H1 (cell line): ENCODE data around the gene C1orf115. TPM values are rescaled to one million over a fixed set of nuclear protein-coding genes. Genes with fewer than 3 reads are reported as not detected.

Experiments
- CTCF ChIA-PET: fragments of 300-600 bp; sonication (Branson Sonifier 250); formaldehyde crosslinking; loops from one replicate; lab custom pipeline; 2021; ENCODE audit not compliant: partially characterized antibody; lab: Charles Lee
- POLR2A ChIA-PET: fragments of 300-600 bp; sonication (Branson Sonifier 250); formaldehyde crosslinking; loops from one replicate; lab custom pipeline; 2021; ENCODE audit warnings: inconsistent platforms; ENCODE audit not compliant: partially characterized antibody; lab: Charles Lee
- DNase-seq, 2 experiments: peaks; one replicate each; pipeline versions ENCODE4 v3.0.0 to v3.0.0-alpha.2; 2010 to 2022; ENCODE audit warnings: low spot score in 2 of 2, low read depth in 1 of 2, mixed read lengths in 1 of 2
- FAIRE-seq: peaks from 2 replicates; lab custom pipeline; 2011; peaks lifted over from hg19 to GRCh38; lab: Jason Lieb, UNC
- H2AFZ ChIP-seq: 2 replicates; pipeline ENCODE4 v1.8.1; 2012; ENCODE audit warnings: low read length, inconsistent platforms
- H2AK5ac ChIP-seq: 2 replicates; pipeline ENCODE4 v1.6.1; 2013; ENCODE audit warnings: low read depth, low read length
- H2BK120ac ChIP-seq: replicated peaks from 2 replicates; pipeline ENCODE3; 2013; ENCODE audit warnings: low read depth, low read length, inconsistent platforms
- H2BK12ac ChIP-seq: 2 replicates; pipeline ENCODE4 v1.6.1; 2013; ENCODE audit warnings: low read depth, low read length
- H2BK15ac ChIP-seq: 2 replicates; pipeline ENCODE4 v1.6.1; 2013; ENCODE audit warnings: low read length
- H2BK20ac ChIP-seq: 2 replicates; pipeline ENCODE4 v1.6.1; 2013; ENCODE audit warnings: low read length
- H2BK5ac ChIP-seq: 2 replicates; pipeline ENCODE4 v1.6.1; 2013; ENCODE audit warnings: low read depth, low read length
- H3K14ac ChIP-seq: 2 replicates; pipeline ENCODE4 v1.6.1; 2013; ENCODE audit warnings: inconsistent platforms; ENCODE audit not compliant: insufficient read length
- H3K18ac ChIP-seq: 2 replicates; pipeline ENCODE4 v1.6.1; 2013; ENCODE audit warnings: low read length; ENCODE audit errors: extremely low read depth
- H3K23ac ChIP-seq: 2 replicates; pipeline ENCODE4 v1.6.1; 2013; ENCODE audit warnings: inconsistent platforms; ENCODE audit not compliant: insufficient read length
- H3K23me2 ChIP-seq: 2 replicates; pipeline ENCODE4 v1.6.1; 2013; ENCODE audit warnings: low read depth, low read length
- H3K27ac ChIP-seq: 2 replicates; pipeline ENCODE4 v1.6.1; 2011; ENCODE audit warnings: low read depth, low read length, inconsistent platforms
- H3K27me3 ChIP-seq, 4 experiments: replicated peaks in 1 of 4; 1 replicate in 1 of 4; 2 replicates in 3 of 4; pipeline versions ENCODE4 v1.6.1 to v1.8.1; 2011 to 2013; ENCODE audit warnings: low read length in 3 of 4, mild to moderate bottlenecking in 3 of 4, inconsistent platforms in 2 of 4, mixed read lengths in 2 of 4, moderate library complexity in 1 of 4; ENCODE audit not compliant: control insufficient read depth in 3 of 4, insufficient read depth in 3 of 4; ENCODE audit errors: extremely low read depth in 1 of 4
- H3K36me3 ChIP-seq, 4 experiments: 2 replicates each; pipeline versions ENCODE4 v1.6.1 to v1.8.1; 2011 to 2013; ENCODE audit warnings: mild to moderate bottlenecking in 4 of 4, low read length in 3 of 4, moderate library complexity in 2 of 4, control low read depth in 1 of 4, inconsistent platforms in 1 of 4; ENCODE audit not compliant: insufficient read depth in 4 of 4, control insufficient read depth in 2 of 4
- H3K4ac ChIP-seq: replicated peaks from 2 replicates; pipeline ENCODE3; 2013; ENCODE audit warnings: low read length, low read depth, mixed read lengths, inconsistent platforms; ENCODE audit not compliant: insufficient read length
- H3K4me1 ChIP-seq, 4 experiments: replicated peaks in 1 of 4; 1 replicate in 1 of 4; 2 replicates in 3 of 4; pipeline versions ENCODE4 v1.6.1 to v1.8.1; 2011 to 2013; ENCODE audit warnings: low read length in 3 of 4, inconsistent platforms in 2 of 4, mixed read lengths in 1 of 4; ENCODE audit not compliant: insufficient read depth in 4 of 4, control insufficient read depth in 3 of 4
- H3K4me2 ChIP-seq, 2 experiments: 2 replicates each; pipeline versions ENCODE4 v1.6.1 to v1.8.1; 2011 to 2013; ENCODE audit warnings: low read depth in 2 of 2, low read length in 2 of 2, control low read depth in 1 of 2, inconsistent platforms in 1 of 2, mild to moderate bottlenecking in 1 of 2; ENCODE audit not compliant: insufficient read depth in 1 of 2
- H3K4me3 ChIP-seq, 4 experiments: fragments of 200-600, 300-600 bp in 1 of 4; sonication (generic), shearing (Covaris generic), sonication (Bioruptor Twin) in 1 of 4; 2 replicates each; pipeline versions ENCODE4 v1.5.1 to v1.8.1; 2011 to 2016; ENCODE audit warnings: low read length in 4 of 4, low read depth in 3 of 4, control low read depth in 2 of 4, inconsistent platforms in 2 of 4, mild to moderate bottlenecking in 2 of 4, mixed read lengths in 1 of 4, moderate library complexity in 1 of 4; ENCODE audit not compliant: insufficient read depth in 2 of 4; ENCODE audit errors: extremely low read depth in 1 of 4
- H3K56ac ChIP-seq: replicated peaks from 2 replicates; pipeline ENCODE3; 2013; ENCODE audit warnings: low read depth, mild to moderate bottlenecking, mixed read lengths, low read length, inconsistent platforms; ENCODE audit not compliant: insufficient read length
- H3K79me1 ChIP-seq: 2 replicates; pipeline ENCODE4 v1.6.1; 2013; ENCODE audit warnings: low read depth, low read length, control low read depth
- H3K79me2 ChIP-seq, 2 experiments: 2 replicates each; pipeline versions ENCODE4 v1.6.1 to v1.8.1; 2012 to 2013; ENCODE audit warnings: low read length in 2 of 2, mild to moderate bottlenecking in 2 of 2, inconsistent platforms in 1 of 2; ENCODE audit not compliant: insufficient read depth in 2 of 2, control insufficient read depth in 1 of 2
- H3K9ac ChIP-seq, 4 experiments: replicated peaks in 1 of 4; 1 replicate in 1 of 4; 2 replicates in 3 of 4; pipeline versions ENCODE4 v1.6.1 to v1.8.1; 2011 to 2013; ENCODE audit warnings: low read depth in 3 of 4, low read length in 3 of 4, control low read depth in 2 of 4, mild to moderate bottlenecking in 2 of 4, moderate library complexity in 2 of 4, inconsistent platforms in 1 of 4; ENCODE audit errors: extremely low read depth in 1 of 4
- H3K9me3 ChIP-seq, 2 experiments: 2 replicates each; pipeline versions ENCODE4 v1.6.1 to v1.8.1; 2012 to 2013; ENCODE audit warnings: mild to moderate bottlenecking in 2 of 2, moderate library complexity in 2 of 2, control low read depth in 1 of 2, inconsistent platforms in 1 of 2, low read depth in 1 of 2, low read length in 1 of 2, mixed read lengths in 1 of 2; ENCODE audit not compliant: insufficient read depth in 2 of 2
- H4K20me1 ChIP-seq, 2 experiments: replicated peaks in 1 of 2; 2 replicates each; pipeline versions ENCODE3 to v1.8.1; 2011 to 2013; ENCODE audit warnings: inconsistent platforms in 2 of 2, low read length in 2 of 2, mild to moderate bottlenecking in 1 of 2; ENCODE audit not compliant: insufficient read depth in 2 of 2, control insufficient read depth in 1 of 2
- H4K5ac ChIP-seq: 2 replicates; pipeline ENCODE4 v1.6.1; 2013; ENCODE audit warnings: low read length, low read depth, mixed read lengths, inconsistent platforms; ENCODE audit not compliant: insufficient read length
- H4K8ac ChIP-seq: 2 replicates; pipeline ENCODE4 v1.8.0; 2013; ENCODE audit warnings: mild to moderate bottlenecking, moderate library complexity, low read length, inconsistent platforms; ENCODE audit not compliant: insufficient read depth; ENCODE audit errors: extremely low read depth
- H4K91ac ChIP-seq: replicated peaks from 2 replicates; pipeline ENCODE3; 2013; ENCODE audit warnings: low read length, mixed read lengths, inconsistent platforms; ENCODE audit not compliant: insufficient read length
- BCL11A ChIP-seq, 2 experiments: IDR thresholded peaks; one replicate each; pipeline ENCODE4 v1.6.1; 2011; ENCODE audit warnings: low read depth in 2 of 2, low read length in 2 of 2, mild to moderate bottlenecking in 2 of 2
- CHD2 ChIP-seq: IDR thresholded peaks from 2 replicates; pipeline ENCODE4 v1.6.1; 2012; ENCODE audit warnings: low read length, improper control_type of control experiment
- EZH2 ChIP-seq: fragments of 200-600 bp; sonication (generic); IDR thresholded peaks from 2 replicates; pipeline ENCODE4 v1.7.1; 2012; ENCODE audit warnings: low read depth, mild to moderate bottlenecking, moderate library complexity, low read length, inconsistent platforms; ENCODE audit not compliant: severe bottlenecking
- GABPA ChIP-seq: IDR thresholded peaks from 2 replicates; pipeline ENCODE4 v1.6.1; 2011; ENCODE audit warnings: mild to moderate bottlenecking, low read length, moderate library complexity, borderline replicate concordance; ENCODE audit not compliant: insufficient read depth
- JUND ChIP-seq: IDR thresholded peaks from 2 replicates; pipeline ENCODE4 v1.6.1; 2011; ENCODE audit warnings: mild to moderate bottlenecking, improper control_type of control experiment, low read length
- KDM4A ChIP-seq: IDR thresholded peaks from one replicate; pipeline ENCODE4 v1.7.1; 2012; ENCODE audit warnings: low read depth, mild to moderate bottlenecking, moderate library complexity, low read length, inconsistent platforms; ENCODE audit not compliant: severe bottlenecking
- POU5F1 ChIP-seq: IDR thresholded peaks from 2 replicates; pipeline ENCODE4 v1.6.1; 2011; ENCODE audit warnings: low read depth, mild to moderate bottlenecking, low read length, moderate library complexity
- RBBP5 ChIP-seq: IDR thresholded peaks from 2 replicates; pipeline ENCODE4 v1.7.1; 2012; ENCODE audit warnings: low read depth, mild to moderate bottlenecking, inconsistent platforms, low read length, moderate library complexity, borderline replicate concordance
- ZNF274 ChIP-seq: IDR thresholded peaks from 2 replicates; pipeline ENCODE4 v1.7.0; 2012; ENCODE audit warnings: low read length, borderline replicate concordance; ENCODE audit errors: extremely low read depth
- WGBS, 2 experiments: shearing (Covaris generic) in 1 of 2; methylation state at CpG; one replicate each; pipeline versions ENCODE4 v1.1.6 to v1.1.7; 2013 to 2015; ENCODE audit warnings: low lambda C conversion rate in 2 of 2, mixed read lengths in 2 of 2, inconsistent platforms in 1 of 2, low coverage in 1 of 2, missing lambda C conversion rate in 1 of 2; ENCODE audit not compliant: insufficient replicate concordance in 2 of 2, insufficient coverage in 1 of 2, insufficient read length in 1 of 2; ENCODE audit errors: extremely low coverage in 1 of 2, missing lambda C conversion rate in 1 of 2; 5-methylcytosine and 5-hydroxymethylcytosine counted together
- polyA plus RNA-seq, 7 experiments: library from polyadenylated mRNA; depleted of rRNA in 3 of 7; stranded (reverse) in 5 of 7; unstranded in 2 of 7; fragments of >200 nt in 5 of 7; fragments of 200-250 nt in 2 of 7; gene quantifications; 1 replicate in 5 of 7; 2 replicates in 1 of 7; 4 replicates in 1 of 7; pipeline versions ENCODE4 v1.2.1 to v1.2.3, GENCODE V29; 2011 to 2013; ENCODE audit warnings: missing spikeins in 2 of 7, mixed read lengths in 2 of 7
- total RNA-seq: library from RNA; stranded (reverse); fragmentation: NEBNext Ultra II Directional; extraction: Animal tissue kit (Norgen Biotek cat#: 25700); gene quantifications from 2 replicates; pipeline ENCODE4 v1.2.1, GENCODE V29; 2021
- TF ChIP-seq, protein P1 (sequence below): IDR thresholded peaks from 2 replicates; pipeline ENCODE4 v1.6.1; 2012; ENCODE audit warnings: low read length, inconsistent platforms

C1orf115 gene
- total and polyA plus RNA-seq, 2 of the 8 experiments (the other 6 are each of a cell fraction or from before 2014, with no cell fraction given) = 3.5 to 5.6 TPM

DNA sequence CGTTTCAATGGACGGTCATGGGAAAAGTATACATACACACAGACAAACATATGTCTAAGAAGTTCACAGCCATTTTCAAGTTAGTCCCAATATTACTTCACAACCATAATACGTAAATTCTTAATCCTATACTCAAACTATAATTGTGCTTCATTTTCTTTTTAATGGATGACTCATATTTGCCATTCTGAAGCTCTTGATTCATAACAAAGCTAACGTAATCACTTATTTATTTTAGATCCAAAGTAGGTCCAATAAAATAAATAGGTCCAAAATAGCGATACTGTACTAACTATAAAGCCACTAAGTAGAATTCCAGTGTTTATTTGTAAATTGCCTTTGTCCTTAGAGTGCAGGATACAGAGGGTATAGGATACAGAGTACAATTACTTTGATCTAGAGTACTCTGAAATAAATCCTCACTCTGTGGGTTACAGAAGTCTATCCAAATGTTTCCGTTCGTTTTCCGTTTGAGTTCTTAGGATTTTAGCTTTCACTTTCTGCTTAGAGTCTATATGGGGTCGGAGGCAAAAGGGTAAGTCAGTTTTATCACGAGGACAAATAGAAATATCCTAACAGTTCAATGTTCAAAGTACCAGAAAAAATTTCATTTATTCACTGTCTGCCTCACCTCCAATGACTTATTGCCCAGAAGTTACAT, 8.8 kb upstream of the C1orf115 start:
- ChIA-PET POLR2A (no interaction called here), CTCF (interaction anchor here (0.8 to 4.7 kb wide), 15 partner anchors 9 to 629 kb away, joined by 3 to 27 read pairs (median 3); partner anchors contain the start of genes C1orf115 and MTARC1)
- FAIRE-seq (no peak), DNase-seq (no peak)
- H2BK120ac ChIP-seq = no peak overlapping the region
- H3K56ac ChIP-seq = no peak overlapping the region
- no peak overlapping the region for H3K18ac ChIP-seq
- no peak overlapping the region for H3K23ac ChIP-seq
- no peak overlapping the region for H4K5ac ChIP-seq
- H3K9ac ChIP-seq = no peak overlapping the region
- H2AK5ac ChIP-seq = no peak overlapping the region
- H3K79me2 ChIP-seq = no peaks in the 10 kb centered on the region
- H3K79me1 ChIP-seq = no peaks in the 10 kb centered on the region
- no peak overlapping the region for H4K8ac ChIP-seq
- WGBS, 2 experiments = 88 to 100% methylated on average over 1 to 10 of the region's 10 CpGs
- H3K14ac ChIP-seq = no peak overlapping the region
- H2BK20ac ChIP-seq = no peak overlapping the region
- H3K4me2 ChIP-seq = no peak overlapping the region
- no peak overlapping the region for H3K27ac ChIP-seq
- H3K36me3 ChIP-seq = no peaks in the 10 kb centered on the region
- no peak overlapping the region for H2BK5ac ChIP-seq
- H2BK12ac ChIP-seq = no peak overlapping the region
- no peak overlapping the region for H2BK15ac ChIP-seq
- H3K4me3 ChIP-seq = no peak overlapping the region
- no peak overlapping the region for H2AFZ ChIP-seq
- no peak overlapping the region for H3K4ac ChIP-seq
- H4K91ac ChIP-seq = no peak overlapping the region
- no peaks in the 10 kb centered on the region for H4K20me1 ChIP-seq
- no peaks in the 10 kb centered on the region for H3K4me1 ChIP-seq
- no peaks in the 10 kb centered on the region for H3K27me3 ChIP-seq
- no peaks in the 10 kb centered on the region for H3K9me3 ChIP-seq
- no peaks in the 10 kb centered on the region for H3K23me2 ChIP-seq
- TF ChIP-seq ZNF274 (no peak), RBBP5 (no peak), EZH2 (no peak), GABPA (no peak), KDM4A (no peak), BCL11A (IDR thresholded peaks at IDR 0.05; ENCODE audit: low read depth in 2 of 2, low read length in 2 of 2) (no peak), CHD2 (no peak), JUND (no peak), POU5F1 (no peak)
- TF ChIP-seq, protein P1, sequence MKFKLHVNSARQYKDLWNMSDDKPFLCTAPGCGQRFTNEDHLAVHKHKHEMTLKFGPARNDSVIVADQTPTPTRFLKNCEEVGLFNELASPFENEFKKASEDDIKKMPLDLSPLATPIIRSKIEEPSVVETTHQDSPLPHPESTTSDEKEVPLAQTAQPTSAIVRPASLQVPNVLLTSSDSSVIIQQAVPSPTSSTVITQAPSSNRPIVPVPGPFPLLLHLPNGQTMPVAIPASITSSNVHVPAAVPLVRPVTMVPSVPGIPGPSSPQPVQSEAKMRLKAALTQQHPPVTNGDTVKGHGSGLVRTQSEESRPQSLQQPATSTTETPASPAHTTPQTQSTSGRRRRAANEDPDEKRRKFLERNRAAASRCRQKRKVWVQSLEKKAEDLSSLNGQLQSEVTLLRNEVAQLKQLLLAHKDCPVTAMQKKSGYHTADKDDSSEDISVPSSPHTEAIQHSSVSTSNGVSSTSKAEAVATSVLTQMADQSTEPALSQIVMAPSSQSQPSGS = no peak
